Activated gamma-delta T cell treated with Interleukin-2 at 50 U/mL for 16 hours (primary cell): ENCODE data around the gene PLPPR2.
"Not testable (repeated sequence)": the region's sequence is repeated elsewhere in the genome, so short reads cannot be mapped to it uniquely, and the experiment has no call there.

Source experiments
- DNase-seq: peaks from one replicate; pipeline ENCODE4 v3.0.0-alpha.2; 2020

Gene PLPPR2

DNA sequence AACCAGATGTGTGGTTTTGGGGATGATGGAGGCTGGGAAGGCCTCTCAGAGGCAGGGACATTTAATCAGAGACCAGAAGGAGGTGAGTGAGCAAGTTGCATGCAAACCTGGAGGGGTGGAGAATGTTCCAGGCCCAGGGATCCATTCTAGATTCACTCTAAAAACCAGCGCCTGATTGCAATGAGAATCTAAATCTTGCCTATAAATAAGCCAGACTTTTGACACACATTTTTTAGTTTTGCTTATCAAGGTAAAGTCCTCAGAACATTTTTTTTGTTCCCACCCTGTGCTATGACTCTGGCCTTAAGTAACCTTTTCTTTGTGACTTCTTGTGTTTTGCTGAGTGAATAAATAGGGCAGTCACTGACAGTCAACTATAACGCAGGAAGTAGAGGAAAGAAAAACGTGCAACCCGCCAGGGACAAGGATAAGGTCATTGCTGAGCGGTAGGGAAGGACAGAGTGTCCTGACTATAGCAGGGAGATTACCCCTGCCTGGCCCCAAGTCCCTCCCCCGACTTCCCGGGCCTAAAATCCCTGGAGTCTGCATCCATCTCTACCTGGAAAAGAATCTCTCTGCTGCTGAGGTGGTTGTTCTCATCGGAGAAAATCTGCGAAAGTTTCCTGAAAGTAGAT, 49.5 kb downstream of the PLPPR2 start:
- no peak for DNase-seq

DNA sequence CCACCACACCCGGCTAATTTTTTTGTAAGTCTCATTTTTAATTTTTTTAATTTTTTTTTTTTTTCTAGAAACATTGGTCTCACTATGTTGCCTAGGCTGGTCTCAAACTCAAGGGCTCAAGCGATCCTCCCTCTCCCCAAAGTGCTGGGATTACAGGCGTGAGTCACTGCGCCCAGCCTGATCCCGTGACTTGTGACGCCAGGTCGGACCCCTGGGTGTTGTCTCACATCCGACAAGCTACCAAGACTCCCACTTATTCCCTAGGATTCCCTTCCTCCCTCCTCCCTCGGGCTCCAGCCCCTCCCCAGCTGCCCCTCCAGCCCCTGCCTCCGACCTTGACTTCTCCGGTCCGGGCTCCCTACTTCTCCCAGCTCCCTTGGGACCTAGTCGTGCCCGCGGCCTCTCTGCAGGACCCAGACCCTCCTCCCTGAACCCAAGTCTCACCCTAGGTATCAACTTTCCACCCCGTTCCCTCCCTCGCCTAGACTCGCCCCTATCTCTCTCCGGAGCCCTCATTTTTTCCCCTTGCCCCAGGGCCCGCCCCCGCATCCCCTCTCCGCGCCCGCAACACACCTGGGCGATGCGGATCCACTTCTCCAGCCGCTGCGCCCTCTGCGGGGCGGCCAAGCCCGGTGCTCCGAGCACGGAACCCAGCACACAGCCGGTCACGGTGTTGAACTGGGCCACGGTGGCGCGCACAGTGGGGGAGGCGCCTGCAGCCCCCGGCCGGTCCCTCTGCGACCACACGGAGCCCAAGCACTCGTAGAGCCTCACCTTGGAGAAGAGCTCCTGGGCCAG, 50.8 kb downstream of the PLPPR2 start:
- no peak for DNase-seq

DNA sequence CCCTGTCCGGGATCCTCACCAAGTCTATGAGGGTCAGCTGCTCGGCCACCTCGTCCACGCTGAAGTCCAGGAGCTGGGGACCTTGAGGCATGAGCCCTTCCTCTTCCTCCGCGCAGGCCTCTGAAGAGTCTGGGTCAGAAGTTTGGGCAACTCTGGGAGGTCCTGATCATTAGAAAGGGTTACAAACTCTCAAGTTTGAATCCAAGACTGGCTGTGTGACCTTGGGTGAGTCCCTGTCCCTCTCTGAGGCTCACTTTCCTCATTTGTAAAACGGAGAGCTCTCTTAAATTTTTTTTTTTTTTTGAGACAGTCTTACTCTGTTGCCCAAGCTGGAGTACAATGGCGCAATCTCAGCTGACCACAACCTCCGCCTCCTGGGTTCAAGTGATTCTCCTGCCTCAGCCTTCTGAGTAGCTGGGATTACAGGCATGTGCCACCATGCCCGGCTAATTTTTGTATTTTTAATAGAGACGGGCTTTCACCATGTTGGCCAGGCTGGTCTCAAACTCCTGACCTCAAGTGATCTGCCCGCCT, 51.5 kb downstream of the PLPPR2 start:
- DNase-seq = not testable (repeated sequence)

DNA sequence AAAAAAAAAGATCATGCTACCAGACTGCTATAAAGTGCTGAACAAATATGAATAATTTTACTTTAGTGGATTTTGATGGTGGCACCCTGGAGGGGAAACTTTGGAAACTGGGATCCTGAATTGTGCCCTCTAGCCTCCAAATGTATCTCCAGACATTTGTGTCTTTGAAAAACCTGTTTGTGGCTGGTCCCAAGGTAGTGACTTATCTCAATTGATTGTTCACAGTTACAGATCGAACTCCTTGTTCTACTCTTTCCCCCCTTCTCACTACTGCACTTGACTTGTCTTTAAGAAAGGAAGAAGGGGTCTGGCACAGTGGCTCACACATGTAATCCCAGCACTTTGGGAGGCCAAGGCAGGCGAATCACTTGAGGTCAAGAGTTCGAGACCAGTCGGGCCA, 53.4 kb downstream of the PLPPR2 start:
- no peak for DNase-seq

DNA sequence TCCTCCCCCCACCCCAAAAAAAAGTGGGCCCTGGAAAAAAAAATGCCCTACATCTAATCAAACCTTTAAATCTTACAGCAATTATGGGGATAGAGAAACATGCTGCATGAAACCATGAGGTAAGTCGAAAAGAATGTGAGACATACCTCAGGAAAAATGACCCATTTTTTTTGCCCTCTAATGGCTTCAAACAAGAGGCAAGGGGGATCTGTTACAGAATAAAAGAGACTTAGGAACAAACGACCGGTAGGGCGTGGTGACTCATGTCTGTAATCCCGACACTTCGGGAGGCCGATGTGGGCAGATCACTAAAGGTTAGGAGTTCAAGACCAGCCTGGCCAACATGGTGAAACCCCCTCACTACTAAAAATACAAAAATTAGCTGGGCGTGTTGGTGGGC, 55.5 kb downstream of the PLPPR2 start:
- DNase-seq = no peak

DNA sequence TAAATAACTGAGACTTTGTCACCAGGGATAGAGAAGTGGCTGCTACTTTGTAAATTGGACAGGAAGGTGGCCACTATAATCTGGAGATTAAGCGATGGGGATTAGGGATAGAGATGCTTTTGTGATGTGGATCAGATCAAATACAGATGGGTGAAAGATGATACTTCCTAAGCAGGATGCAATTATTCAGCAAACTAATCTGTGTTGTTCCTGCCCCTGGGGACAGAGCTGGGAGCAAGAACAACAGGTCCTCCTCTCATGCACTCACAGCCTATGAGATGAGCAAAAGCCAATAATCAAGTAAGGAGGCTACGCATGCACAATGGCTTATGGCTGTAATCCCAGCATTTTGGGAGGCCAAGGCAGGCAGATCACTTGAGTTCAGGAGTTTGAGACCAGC, 59.3 kb downstream of the PLPPR2 start:
- no peak for DNase-seq
